ENCODE results near the gene CTNNA3.

CTNNA3 gene

DNA sequence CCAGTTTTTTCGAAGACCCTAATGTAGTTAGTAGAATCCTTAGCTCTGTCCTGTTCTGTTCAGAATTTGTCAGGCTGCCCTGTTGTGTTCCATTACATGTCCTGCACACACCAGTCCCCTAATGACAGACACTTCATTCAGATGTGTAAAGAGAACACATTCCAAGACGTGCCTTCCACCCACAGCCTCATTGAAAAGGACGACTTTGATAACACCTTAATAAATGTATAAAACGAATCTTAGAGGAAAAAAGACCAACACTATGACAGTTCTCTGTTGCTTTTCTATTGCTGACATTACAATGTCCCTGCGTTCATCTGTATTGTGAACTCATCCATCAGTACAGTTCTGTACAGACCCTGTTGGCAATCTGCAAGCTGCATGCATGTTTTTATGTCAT, 766.6 kb downstream of the CTNNA3 start:
- DNase-seq (ENCODE audit: low spot score): peak; percentile 67

DNA sequence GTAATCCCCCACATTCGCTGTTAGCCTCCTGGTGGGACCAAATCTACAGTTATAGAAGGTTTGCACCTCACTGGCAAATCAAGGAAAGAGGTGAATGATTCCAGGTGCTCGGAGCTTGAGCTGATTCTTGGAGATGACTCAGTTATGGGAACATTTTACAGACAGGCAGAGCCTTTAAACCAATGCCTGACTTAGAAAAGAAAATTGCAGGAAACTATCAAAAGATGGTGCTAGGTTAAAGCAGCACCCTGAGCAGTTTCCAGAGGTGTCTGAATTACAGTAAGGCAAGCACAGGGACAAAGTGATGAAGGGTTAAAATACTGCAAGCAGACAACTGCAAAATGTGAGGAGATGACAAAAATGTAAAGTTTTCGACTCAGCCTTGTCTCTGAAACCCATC, 767.2 kb downstream of the CTNNA3 start:
- DNase-seq (ENCODE audit: low spot score): peak; percentile 58

DNA sequence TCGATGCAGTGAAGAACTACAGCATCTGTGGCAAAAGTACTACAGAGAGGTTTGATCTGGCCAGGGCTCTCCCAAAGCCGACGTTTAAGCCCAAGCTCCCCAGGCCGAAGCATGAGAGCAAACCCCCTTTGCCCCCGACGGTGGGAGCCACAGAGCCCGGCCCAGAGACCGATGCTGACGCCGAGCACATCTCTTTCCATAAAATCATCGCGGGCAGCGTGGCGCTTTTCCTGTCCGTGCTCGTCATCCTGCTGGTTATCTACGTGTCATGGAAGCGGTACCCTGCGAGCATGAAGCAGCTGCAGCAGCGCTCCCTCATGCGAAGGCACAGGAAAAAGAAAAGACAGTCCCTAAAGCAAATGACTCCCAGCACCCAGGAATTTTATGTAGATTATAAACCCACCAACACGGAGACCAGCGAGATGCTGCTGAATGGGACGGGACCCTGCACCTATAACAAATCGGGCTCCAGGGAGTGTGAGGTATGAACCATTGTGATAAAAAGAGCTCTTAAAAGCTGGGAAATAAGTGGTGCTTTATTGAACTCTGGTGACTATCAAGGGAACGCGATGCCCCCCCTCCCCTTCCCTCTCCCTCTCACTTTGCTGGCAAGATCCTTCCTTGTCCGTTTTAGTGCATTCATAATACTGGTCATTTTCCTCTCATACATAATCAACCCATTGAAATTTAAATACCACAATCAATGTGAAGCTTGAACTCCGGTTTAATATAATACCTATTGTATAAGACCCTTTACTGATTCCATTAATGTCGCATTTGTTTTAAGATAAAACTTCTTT, 767.8 kb downstream of the CTNNA3 start:
- peak; percentile 71 for DNase-seq (ENCODE audit: low spot score)

DNA sequence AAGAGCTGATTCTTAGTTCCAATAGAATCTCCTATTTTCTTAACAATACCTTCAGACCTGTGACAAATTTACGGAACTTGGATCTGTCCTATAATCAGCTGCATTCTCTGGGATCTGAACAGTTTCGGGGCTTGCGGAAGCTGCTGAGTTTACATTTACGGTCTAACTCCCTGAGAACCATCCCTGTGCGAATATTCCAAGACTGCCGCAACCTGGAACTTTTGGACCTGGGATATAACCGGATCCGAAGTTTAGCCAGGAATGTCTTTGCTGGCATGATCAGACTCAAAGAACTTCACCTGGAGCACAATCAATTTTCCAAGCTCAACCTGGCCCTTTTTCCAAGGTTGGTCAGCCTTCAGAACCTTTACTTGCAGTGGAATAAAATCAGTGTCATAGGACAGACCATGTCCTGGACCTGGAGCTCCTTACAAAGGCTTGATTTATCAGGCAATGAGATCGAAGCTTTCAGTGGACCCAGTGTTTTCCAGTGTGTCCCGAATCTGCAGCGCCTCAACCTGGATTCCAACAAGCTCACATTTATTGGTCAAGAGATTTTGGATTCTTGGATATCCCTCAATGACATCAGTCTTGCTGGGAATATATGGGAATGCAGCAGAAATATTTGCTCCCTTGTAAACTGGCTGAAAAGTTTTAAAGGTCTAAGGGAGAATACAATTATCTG, 768.6 kb downstream of the CTNNA3 start:
- DNase-seq (ENCODE audit: low spot score): peak; percentile 79

DNA sequence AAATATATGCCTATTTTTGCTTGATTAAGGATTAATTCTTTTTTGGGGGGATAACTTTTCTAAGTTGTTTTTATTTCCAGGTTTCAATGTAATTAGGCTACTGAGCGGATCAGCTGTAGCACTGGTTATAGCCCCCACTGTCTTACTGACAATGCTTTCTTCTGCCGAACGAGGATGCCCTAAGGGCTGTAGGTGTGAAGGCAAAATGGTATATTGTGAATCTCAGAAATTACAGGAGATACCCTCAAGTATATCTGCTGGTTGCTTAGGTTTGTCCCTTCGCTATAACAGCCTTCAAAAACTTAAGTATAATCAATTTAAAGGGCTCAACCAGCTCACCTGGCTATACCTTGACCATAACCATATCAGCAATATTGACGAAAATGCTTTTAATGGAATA, 769.2 kb downstream of the CTNNA3 start:
- peak; percentile 56 for DNase-seq (ENCODE audit: low spot score)

DNA sequence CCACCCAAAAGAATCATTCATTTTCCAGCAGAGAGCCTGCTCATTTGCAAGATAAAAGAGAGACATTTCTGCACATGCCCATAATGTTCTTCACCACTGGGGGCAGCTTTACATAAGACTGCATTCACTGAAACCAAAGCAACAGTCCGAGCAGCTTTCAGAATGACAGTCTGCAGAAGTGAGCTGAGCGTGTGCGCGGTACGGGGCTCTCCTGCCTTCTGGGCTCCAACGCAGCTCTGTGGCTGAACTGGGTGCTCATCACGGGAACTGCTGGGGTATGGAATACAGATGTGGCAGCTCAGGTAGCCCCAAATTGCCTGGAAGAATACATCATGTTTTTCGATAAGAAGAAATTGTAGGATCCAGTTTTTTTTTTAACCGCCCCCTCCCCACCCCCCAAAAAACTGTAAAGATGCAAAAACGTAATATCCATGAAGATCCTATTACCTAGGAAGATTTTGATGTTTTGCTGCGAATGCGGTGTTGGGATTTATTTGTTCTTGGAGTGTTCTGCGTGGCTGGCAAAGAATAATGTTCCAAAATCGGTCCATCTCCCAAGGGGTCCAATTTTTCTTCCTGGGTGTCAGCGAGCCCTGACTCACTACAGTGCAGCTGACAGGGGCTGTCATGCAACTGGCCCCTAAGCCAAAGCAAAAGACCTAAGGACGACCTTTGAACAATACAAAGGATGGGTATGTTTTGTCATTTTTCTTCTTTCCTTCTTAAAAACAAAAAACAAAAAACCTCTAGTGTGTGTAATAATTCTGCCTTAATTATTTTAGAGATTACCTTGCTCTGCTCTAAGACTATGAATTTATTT, 769.9 kb downstream of the CTNNA3 start, which contains the start of gene LRRTM3:
Gene LRRTM3 (plus strand): TSS at position 141 of the 820 bp plus-strand sequence.
- peak; percentile 96 for DNase-seq (ENCODE audit: low spot score)

DNA sequence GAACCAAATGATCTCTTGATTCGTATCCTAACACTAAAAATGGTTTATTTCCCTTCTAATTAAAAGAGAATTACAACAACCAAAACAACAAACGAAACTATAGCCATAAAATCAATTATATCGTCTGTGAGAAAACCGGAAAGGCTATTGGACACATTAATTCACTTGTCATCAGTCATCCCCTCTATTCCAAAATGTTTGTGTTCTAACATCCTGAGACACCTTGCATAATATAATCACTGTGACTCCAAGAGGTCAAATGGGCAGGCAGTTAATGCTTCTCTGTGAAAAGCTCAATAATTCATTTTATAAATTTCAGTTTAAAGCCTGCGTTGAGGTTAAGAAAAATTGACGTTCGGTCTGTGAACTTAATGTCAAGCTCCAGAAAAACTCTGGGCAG, 770.6 kb downstream of the CTNNA3 start:
- no peak for DNase-seq (ENCODE audit: low spot score)

DNA sequence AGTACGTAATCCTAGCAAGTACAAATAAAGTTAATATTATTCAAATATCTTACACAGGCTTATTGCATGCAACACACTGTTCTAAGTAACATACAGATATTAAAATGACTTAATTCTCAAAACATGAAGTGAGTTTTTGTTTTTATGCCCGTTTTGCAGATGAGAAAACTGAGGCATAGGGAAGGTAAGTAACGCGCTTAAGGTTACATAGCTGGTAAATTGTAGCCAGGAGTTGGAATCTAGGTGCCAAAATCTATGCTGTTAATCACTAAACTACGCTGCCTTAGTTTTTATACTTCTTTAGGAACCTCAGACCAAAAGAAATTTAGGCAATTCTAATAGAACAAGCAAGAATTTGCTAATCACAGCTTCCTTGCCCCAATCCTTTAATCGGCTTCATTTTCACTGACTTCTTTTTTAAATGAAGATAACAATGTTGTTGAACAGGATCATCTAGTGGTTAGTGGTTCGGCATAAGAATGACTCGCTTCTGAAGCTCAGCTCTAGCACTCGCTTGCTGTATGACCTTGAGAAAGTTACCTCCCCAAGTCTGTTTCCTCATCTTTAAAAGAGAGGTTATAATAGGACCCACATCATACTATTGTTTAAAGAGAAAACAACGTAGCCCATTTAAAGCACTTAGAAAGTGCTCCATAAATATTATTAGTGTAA, 771.2 kb downstream of the CTNNA3 start:
- DNase-seq (ENCODE audit: low spot score): no peak

DNA sequence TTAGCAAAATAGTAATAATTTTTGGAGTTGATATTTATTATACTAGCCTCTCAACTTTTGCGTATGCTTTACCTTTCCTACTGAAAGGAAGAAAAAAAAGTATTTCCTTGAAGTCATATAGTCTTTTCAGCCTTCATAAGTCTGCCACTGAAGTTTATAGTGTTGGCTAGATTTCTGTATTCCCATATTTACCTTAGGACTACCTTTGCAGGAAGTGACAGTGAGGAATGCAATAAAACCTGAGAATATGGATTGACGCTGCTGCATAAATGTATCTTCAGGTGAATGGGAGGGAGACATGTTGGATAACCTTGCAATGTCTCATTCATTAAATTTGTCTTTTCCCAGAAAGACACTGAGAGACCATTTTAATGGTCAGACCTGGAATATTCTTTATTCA, 776.7 kb downstream of the CTNNA3 start:
- no peak for DNase-seq (ENCODE audit: low spot score)

DNA sequence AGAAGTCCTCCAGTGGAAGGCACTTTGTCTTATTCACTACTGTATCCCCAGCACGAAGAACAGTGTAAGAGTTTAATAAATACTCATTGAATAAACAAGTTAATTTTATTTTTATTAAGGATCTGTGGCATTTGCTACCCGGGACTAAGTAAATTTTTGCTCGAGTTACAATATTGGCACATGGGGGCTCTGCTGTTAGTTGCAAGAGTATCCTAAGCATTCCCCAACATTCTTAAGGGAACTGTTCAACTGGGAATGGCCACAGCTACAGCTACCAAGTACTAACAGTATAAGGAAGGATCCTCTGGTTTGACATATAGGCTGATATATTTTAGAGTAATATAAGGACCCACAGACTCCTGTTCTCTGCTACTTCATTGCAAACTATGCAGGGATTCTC, 778.9 kb downstream of the CTNNA3 start:
- DNase-seq (ENCODE audit: low spot score): peak; percentile 32

DNA sequence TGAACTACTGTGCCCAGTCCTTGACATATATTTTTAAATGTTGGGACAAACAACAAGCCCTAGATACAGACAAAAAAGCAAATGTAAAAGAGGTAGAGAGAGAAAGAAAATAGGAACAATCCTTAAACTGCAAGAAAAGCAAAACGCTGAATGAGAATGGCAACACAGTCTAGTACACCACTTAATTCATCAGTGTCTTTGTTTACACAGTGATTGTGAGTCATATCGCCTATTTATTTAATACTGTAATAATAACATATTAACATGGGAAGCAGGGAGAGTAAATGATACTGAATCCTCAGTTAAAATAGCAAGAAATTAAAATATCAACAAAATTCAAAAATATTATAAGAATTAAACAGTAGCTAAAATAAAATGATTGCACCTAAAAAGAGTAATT, 780.0 kb downstream of the CTNNA3 start:
- DNase-seq (ENCODE audit: low spot score): no peak

DNA sequence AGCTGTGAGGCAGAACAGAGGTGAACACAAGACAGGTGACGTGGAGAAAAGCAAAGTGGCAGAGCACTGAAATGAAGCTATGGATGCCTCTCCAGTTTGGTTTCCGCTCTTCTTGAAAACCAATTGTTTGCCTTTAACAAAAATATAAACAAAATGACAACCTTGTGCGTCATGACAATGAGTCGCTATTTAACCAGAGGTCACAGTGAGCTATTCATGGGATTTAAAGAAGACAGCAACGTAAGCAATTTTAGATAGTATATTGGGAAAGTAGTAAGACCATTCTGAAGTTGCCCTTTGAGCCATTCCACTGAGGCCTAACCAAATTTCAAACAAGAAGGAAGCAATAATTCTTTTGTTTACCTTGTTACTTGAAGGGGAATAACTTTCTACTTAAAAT, 785.3 kb downstream of the CTNNA3 start:
- no peak for DNase-seq (ENCODE audit: low spot score)

DNA sequence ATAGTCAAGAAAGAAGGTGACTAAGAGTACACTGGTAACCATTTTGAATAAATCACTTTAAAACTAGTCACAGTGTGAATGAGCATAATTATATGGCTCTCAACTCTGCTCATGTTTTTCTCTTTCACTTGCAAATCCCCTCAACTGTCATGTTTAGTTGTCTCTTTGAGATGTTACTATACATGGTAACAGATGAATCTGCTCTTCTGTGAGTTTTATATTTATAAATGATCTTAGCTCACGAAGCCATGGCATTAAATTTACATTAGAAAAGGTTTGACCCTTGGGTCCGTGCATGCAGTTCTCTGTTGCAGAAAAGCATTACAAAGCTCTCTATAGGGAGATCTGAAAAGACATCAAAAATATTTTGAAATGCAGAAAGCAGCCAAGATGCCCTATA, 803.1 kb downstream of the CTNNA3 start:
- DNase-seq (ENCODE audit: low spot score): no peak

DNA sequence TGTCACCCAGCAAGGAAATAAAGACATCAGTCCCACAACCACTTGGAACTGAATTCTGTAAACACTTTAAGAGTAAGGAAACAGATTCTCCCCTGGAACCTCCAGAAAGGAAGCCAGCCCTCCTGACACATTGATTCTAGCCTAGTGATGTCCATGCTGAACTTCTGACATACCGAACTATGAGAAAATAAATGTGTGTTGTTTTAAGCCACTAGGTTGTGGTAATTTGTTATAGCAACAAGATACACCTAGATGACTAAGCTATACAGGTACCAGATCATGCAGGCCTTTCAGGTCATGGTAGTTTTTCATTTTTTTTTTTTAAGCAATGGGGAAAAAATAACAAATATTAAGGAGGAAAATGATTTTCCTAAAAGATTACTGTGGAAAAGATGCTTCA, 807.8 kb downstream of the CTNNA3 start:
- no peak for DNase-seq (ENCODE audit: low spot score)

DNA sequence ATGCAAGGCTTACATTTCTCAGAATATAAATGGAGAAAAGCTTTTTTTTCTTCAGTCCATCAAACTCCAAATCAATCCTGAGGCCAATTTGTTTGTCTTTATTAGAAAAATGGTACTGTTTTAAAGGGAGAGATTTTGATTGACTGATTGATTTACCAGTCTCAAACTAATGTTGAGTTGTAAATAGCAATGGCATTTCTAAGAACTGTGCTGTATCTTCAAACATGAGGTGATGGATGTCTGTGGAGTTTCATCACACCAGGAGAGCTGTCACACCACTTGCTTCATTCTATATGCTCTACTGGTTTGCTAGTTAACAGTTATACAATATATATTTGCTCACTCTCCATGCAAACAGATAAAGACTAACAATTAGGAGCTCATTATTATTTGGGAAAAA, 809.1 kb downstream of the CTNNA3 start:
- DNase-seq (ENCODE audit: low spot score): no peak

DNA sequence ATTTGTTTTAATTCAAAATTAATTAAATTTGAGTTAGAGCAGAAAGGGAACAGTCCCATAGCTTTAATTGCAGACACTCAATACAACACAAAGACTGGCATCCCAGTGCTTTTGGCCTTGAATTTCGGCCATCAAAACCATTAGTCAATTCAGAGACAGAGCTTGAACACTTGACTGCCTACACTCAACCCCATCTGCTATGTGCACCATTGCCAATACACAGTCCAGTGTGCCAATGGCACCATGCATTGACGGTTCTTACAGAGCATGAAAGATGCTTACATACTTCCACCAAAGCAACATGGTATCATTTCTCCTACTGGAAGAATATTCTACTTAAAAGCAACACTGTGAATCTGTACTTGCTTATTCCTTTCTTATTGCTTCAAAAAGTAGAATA, 813.7 kb downstream of the CTNNA3 start:
- DNase-seq (ENCODE audit: low spot score): peak; percentile 91

DNA sequence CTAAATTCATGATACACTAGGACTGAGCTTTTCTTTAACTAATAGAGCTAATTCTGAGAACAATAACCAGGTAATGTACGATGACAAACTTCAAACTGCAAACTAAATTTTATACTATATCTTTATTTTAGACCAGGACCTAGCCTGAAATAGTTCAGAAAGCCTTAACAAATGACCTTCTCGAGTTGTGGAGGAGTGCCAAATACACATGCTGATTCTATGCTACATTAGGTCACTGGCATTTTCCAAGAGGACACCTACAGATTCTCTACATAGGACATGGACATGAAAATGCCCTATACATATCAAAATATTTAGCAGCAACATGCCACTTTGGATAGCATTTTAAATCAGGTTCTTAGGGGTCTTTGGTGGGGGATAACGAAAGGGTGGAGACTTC, 814.2 kb downstream of the CTNNA3 start:
- DNase-seq (ENCODE audit: low spot score): peak; percentile 19

DNA sequence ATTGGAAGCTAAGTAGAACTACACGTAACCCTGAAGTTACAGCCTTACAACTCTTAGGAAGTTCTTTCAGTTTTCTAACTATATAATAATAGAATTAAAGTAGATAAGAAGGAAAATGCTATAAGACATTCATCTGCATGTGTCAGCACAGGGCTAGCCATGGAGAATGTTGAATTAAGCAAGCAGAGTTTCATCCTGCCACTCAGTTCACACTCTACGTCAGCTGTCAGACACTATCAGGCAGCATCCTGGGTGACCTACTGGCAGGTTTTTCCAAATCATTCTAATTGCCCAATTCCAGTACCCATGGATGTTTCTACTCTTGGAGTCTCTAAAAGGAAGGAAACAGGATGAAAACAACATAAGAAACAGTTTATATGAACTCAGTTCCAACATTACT, 815.2 kb downstream of the CTNNA3 start:
- DNase-seq (ENCODE audit: low spot score): no peak

DNA sequence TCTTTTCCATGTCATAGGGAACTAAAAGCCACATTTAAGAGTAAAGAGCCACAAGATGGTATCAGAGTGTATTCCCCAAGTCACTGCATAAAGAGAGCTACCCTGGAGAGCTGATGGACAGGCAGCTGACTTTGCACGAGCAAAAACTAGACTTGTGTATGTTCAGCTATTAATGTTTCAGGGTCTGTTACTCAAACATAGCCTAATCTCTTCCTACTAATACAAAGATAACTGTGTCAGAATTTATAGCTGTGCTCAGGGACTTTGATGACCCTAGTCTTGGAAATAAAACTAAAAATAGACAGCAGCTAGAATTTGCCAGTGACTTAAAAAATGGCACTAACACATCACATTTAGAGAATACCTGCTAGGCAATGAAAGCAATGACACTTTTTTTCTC, 815.7 kb downstream of the CTNNA3 start:
- no peak for DNase-seq (ENCODE audit: low spot score)

DNA sequence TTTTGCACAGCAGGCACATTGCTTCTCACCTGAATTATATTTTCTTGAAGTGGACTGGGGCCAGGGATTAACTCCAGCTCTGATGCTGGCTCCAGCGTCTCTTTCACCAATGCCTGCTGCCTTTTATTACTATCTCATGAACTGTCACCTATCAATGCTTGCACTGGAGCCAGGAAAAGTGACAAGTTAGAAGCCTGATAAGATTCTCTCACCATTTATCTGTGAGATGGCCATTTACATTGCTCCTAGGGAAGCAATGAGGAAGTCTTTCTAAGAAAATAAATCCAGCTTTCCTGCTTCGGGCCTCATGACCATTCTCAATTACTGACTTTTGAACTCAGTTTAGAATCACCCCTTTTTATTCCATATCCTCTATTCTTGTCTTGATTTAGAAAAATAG, 818.6 kb downstream of the CTNNA3 start:
- DNase-seq (ENCODE audit: low spot score): no peak

DNA sequence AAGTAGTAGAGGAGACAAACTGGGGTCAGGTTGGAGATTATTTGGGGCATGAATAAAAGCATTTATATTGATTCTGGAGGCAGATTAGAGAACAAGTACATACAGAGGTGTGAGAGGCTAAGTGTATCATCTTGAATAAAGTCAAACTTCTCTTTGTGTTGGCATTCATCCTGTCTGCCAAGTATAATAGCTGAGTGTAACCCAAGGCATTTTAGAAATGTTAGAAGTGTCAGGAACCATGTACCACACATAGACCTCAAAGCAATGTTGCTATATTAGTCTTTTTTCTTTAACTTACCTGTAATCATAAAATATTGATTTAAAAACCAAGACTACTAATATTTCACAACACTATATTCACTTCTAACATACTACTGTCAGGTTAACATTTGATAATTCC, 826.4 kb downstream of the CTNNA3 start:
- no peak for DNase-seq (ENCODE audit: low spot score)

DNA sequence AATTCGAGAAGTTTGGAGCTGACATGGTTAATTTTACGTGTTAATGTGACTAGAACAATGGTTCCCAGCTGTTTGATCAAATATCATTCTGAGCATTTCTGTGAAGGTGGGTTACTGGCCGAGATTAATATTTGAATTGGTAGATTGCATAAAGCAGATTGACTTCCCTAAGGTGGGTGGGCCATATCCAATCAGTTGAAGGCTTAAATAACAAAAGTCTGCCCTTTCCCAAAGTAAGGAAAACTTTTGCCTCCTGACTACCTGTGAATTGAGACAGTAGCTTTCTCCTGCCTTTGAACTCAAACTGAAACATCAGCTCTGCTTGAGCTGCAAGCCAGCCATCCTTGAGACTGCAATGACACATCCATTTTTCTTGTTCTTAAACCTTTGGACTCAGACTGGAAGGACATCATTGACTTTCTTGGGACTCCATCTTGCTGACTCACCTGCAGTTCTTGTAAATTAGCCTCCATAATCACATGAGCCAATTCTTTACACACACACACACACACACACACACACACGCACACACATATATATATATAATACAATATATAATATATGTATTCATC, 833.2 kb downstream of the CTNNA3 start:
- no peak for DNase-seq (ENCODE audit: low spot score)

All from cerebellar cortex (tissue), 1 donor.